Spinal cord (tissue), 10 donors: ENCODE measurements around the gene TUNAR. TPM values are rescaled to one million over a fixed set of nuclear protein-coding genes. Genes with fewer than 3 reads are reported as not detected.
A peak's percentile ranks its signal among the peaks of the same experiment; 100 is the strongest.

ENCODE experiments used
- DNase-seq, 6 donors: peaks; one replicate each; pipeline versions ENCODE4 v3.0.0 to v3.0.0-alpha.2; 2013 to 2015; ENCODE audit warnings: low spot score in 6 of 6, low read depth in 4 of 6
- H3K27ac ChIP-seq: one replicate; pipeline ENCODE4 v1.5.1; 2013; ENCODE audit warnings: low read depth, low read length, control low read depth
- H3K27me3 ChIP-seq: one replicate; pipeline ENCODE4 v1.6.1; 2013; ENCODE audit warnings: low read length; ENCODE audit not compliant: control insufficient read depth, insufficient read depth
- H3K36me3 ChIP-seq: one replicate; pipeline ENCODE4 v1.6.1; 2013; ENCODE audit warnings: low read length; ENCODE audit not compliant: control insufficient read depth, insufficient read depth
- H3K4me1 ChIP-seq: one replicate; pipeline ENCODE4 v1.6.1; 2013; ENCODE audit warnings: low read length; ENCODE audit not compliant: control insufficient read depth, insufficient read depth
- H3K4me3 ChIP-seq: one replicate; pipeline ENCODE4 v1.5.1; 2013; ENCODE audit warnings: low read depth, low read length, control low read depth
- H3K9me3 ChIP-seq: one replicate; pipeline ENCODE4 v1.6.1; 2013; ENCODE audit warnings: low read length; ENCODE audit not compliant: control insufficient read depth, insufficient read depth
- WGBS: methylation state at CpG from one replicate; pipeline ENCODE4 v1.1.5; 2013; ENCODE audit warnings: missing lambda C conversion rate; ENCODE audit not compliant: insufficient coverage; 5-methylcytosine and 5-hydroxymethylcytosine counted together
- long read RNA-seq, 4 donors: transcript quantifications; one replicate each; lab custom pipeline, GENCODE V29; 2026
- polyA plus RNA-seq, 2 donors: library from polyadenylated mRNA; unstranded; fragments of 120-200 nt; gene quantifications; one replicate each; pipeline ENCODE4 v1.2.1, GENCODE V29; 2013; ENCODE audit not compliant: insufficient read length in 2 of 2
- total RNA-seq, 2 donors: library from RNA; depleted of rRNA in 1 of 2; stranded (reverse); fragments of 120-200 nt in 1 of 2; fragments of >200 nt in 1 of 2; gene quantifications; one replicate each; pipeline versions ENCODE4 v1.2.3 to v1.2.4, GENCODE V29; 2013 to 2014
- donor health status: healthy.

TUNAR gene
- total RNA-seq (10 to 100 TPM in 1 of 2 donors, 1 to 10 TPM in 1; 9.6 to 43.6 TPM), polyA plus RNA-seq (10 to 100 TPM; 86.4 to 97.1 TPM)
- long read RNA-seq, donor 1, transcript TUNAR-201 (2 exons, 3,197 nt), result major isoform, 8 of 14 reads
- long read RNA-seq, donor 1, partial matches to known transcripts, result 0 of 14 reads
- long read RNA-seq, donor 1, other reads (novel, unspliced or antisense), result 6 of 14 reads
- long read RNA-seq, donor 2, partial matches to known transcripts, result 14 of 23 reads
- long read RNA-seq, donor 2, other reads (novel, unspliced or antisense), result 5 of 23 reads
- long read RNA-seq, donor 3, transcript TUNAR-201 (2 exons, 3,197 nt), result major isoform, 10 of 16 reads
- long read RNA-seq, donor 3, partial matches to known transcripts, result 0 of 16 reads
- long read RNA-seq, donor 3, other reads (novel, unspliced or antisense), result 6 of 16 reads
- long read RNA-seq, donor 4, result 0 reads

- Histone ChIP-seq H3K9me3 (no peaks in the 10 kb centered on the region), H3K27me3 (peaks cover 6% of the 10 kb centered on the region), H3K4me3 (peak within 1 kb of the TSS; percentile 38), H3K27ac (no peak within 1 kb of the TSS), H3K4me1 (peaks cover 16% of the 10 kb centered on the region), H3K36me3 (no peaks in the 10 kb centered on the region)
- peak in 2 of 6 donors; percentile 78 to 90 for DNase-seq
- WGBS, result 4% methylated on average over 67 of the region's 70 CpGs
These were observed at the start of gene TUNAR for GRCh38 chr14:95876761-95877538. TUNAR (plus strand) TSS chr14:95876832.

- no peak overlapping the region for H3K4me3 ChIP-seq
- no peaks in the 10 kb centered on the region for H3K36me3 ChIP-seq
- peaks cover 2% of the 10 kb centered on the region for H3K9me3 ChIP-seq
- peaks cover 32% of the 10 kb centered on the region for H3K4me1 ChIP-seq
- no peak for DNase-seq
- no peaks in the 10 kb centered on the region for H3K27me3 ChIP-seq
- no peak overlapping the region for H3K27ac ChIP-seq
- 100% methylated on average over 1 of the region's 3 CpGs for WGBS
These were observed 47.9 kb upstream of the TUNAR start for GRCh38 chr14:95828649-95829265.

- Histone ChIP-seq H3K9me3 (peaks cover 2% of the 10 kb centered on the region), H3K4me3 (no peak overlapping the region), H3K27ac (no peak overlapping the region), H3K36me3 (no peaks in the 10 kb centered on the region), H3K27me3 (no peaks in the 10 kb centered on the region), H3K4me1 (peaks cover 38% of the 10 kb centered on the region)
- no peak for DNase-seq
- 97% methylated on average over 3 of the region's 3 CpGs for WGBS
These were observed 47.3 kb upstream of the TUNAR start for GRCh38 chr14:95829321-95829720.

- H3K9me3 ChIP-seq, result no peaks in the 10 kb centered on the region
- peaks cover 43% of the 10 kb centered on the region for H3K4me1 ChIP-seq
- H3K27ac ChIP-seq, result no peak overlapping the region
- peak in 1 of 6 donors; percentile 29 for DNase-seq
- H3K36me3 ChIP-seq, result no peaks in the 10 kb centered on the region
- H3K4me3 ChIP-seq, result no peak overlapping the region
- H3K27me3 ChIP-seq, result no peaks in the 10 kb centered on the region
- WGBS, result 63% methylated on average over 3 of the region's 3 CpGs
These were observed 46.2 kb upstream of the TUNAR start for GRCh38 chr14:95830386-95830785.

- 94% methylated on average over 2 of the region's 2 CpGs for WGBS
- H3K27ac ChIP-seq, result no peak overlapping the region
- H3K4me3 ChIP-seq, result no peak overlapping the region
These were observed 45.6 kb upstream of the TUNAR start for GRCh38 chr14:95831041-95831440.

GRCh38 chr14:95831468-95831867 lies 45.2 kb upstream of the TUNAR start:
- Histone ChIP-seq H3K27ac (no peak overlapping the region), H3K27me3 (no peaks in the 10 kb centered on the region), H3K9me3 (no peaks in the 10 kb centered on the region), H3K4me3 (no peak overlapping the region), H3K36me3 (no peaks in the 10 kb centered on the region), H3K4me1 (peaks cover 43% of the 10 kb centered on the region)
- WGBS, result 14% methylated on average over 4 of the region's 5 CpGs
- DNase-seq, result peak in 2 of 6 donors; percentile 9 to 85

More at GRCh38 chr14:95831041-95831440, 45.6 kb upstream of the TUNAR start:
- DNase-seq, result no peak
- H3K4me1 ChIP-seq, result peaks cover 43% of the 10 kb centered on the region
- no peaks in the 10 kb centered on the region for H3K27me3 ChIP-seq
- H3K36me3 ChIP-seq, result no peaks in the 10 kb centered on the region
- H3K9me3 ChIP-seq, result no peaks in the 10 kb centered on the region

- Histone ChIP-seq H3K4me3 (no peak overlapping the region), H3K36me3 (no peaks in the 10 kb centered on the region), H3K27ac (no peak overlapping the region), H3K27me3 (no peaks in the 10 kb centered on the region), H3K4me1 (peaks cover 43% of the 10 kb centered on the region), H3K9me3 (no peaks in the 10 kb centered on the region)
- 50% methylated on average over 5 of the region's 8 CpGs for WGBS
- no peak for DNase-seq
These were observed 44.6 kb upstream of the TUNAR start for GRCh38 chr14:95832012-95832411.

- WGBS, result 100% methylated on average over 2 of the region's 3 CpGs
- Histone ChIP-seq H3K4me3 (no peak overlapping the region), H3K27ac (no peak overlapping the region), H3K36me3 (no peaks in the 10 kb centered on the region), H3K4me1 (peaks cover 43% of the 10 kb centered on the region), H3K27me3 (no peaks in the 10 kb centered on the region), H3K9me3 (no peaks in the 10 kb centered on the region)
- DNase-seq, result peak in 2 of 6 donors; percentile 30 to 70
These were observed 43.2 kb upstream of the TUNAR start for GRCh38 chr14:95833429-95833828.

- WGBS, result no CpG with 5 or more reads among the region's 2 CpGs
- Histone ChIP-seq H3K27me3 (no peaks in the 10 kb centered on the region), H3K4me3 (no peak overlapping the region), H3K36me3 (no peaks in the 10 kb centered on the region), H3K4me1 (peaks cover 43% of the 10 kb centered on the region), H3K27ac (no peak overlapping the region), H3K9me3 (no peaks in the 10 kb centered on the region)
- peak in 3 of 6 donors; percentile 49 to 77 (median 74) for DNase-seq
These were observed 42.1 kb upstream of the TUNAR start for GRCh38 chr14:95834496-95834895.
